HepG2 (cell line): Measurements from ENCODE around the gene OGA. TPM values are rescaled to one million over a fixed set of nuclear protein-coding genes. Genes with fewer than 3 reads are reported as not detected.
A peak's percentile ranks its signal among the peaks of the same experiment; 100 is the strongest.

Source experiments
- AGO2 ChIP-seq: fragments of 200-400 bp; formaldehyde crosslinking; optimal IDR thresholded peaks from 2 replicates; pipeline ENCODE3; 2017; ENCODE audit warnings: mild to moderate bottlenecking, low read depth, low read length, moderate library complexity
- CBX5 ChIP-seq: sonication (generic); formaldehyde crosslinking; IDR thresholded peaks from 2 replicates; pipeline ENCODE4 v1.4.0; 2020; ENCODE audit warnings: missing genetic modification reagents, borderline replicate concordance
- IRF9 ChIP-seq: sonication (generic); formaldehyde crosslinking; IDR thresholded peaks from 2 replicates; pipeline ENCODE4 v1.8.0; 2022; ENCODE audit warnings: missing genetic modification reagents, mild to moderate bottlenecking, borderline replicate concordance
- ONECUT2 ChIP-seq: sonication (generic); formaldehyde crosslinking; IDR thresholded peaks from 2 replicates; pipeline ENCODE4 v1.4.0; 2020; ENCODE audit warnings: missing genetic modification reagents
- RELA ChIP-seq: sonication (generic); formaldehyde crosslinking; IDR thresholded peaks from 2 replicates; pipeline ENCODE4 v1.4.0; 2020; ENCODE audit warnings: missing genetic modification reagents
- SIN3A ChIP-seq: IDR thresholded peaks from 2 replicates; pipeline ENCODE4 v1.6.1; 2011; ENCODE audit warnings: low read depth, mild to moderate bottlenecking, control low read depth, low read length, borderline replicate concordance
- SUZ12 ChIP-seq: fragments of 150-350 bp; IDR thresholded peaks from 2 replicates; pipeline ENCODE4 v1.6.1; 2014; ENCODE audit warnings: low read depth, low read length
- TEAD2 ChIP-seq: sonication (generic); formaldehyde crosslinking; IDR thresholded peaks from 2 replicates; pipeline ENCODE4 v1.9.0; 2021; ENCODE audit warnings: missing genetic modification reagents
- TRIM24 ChIP-seq: sonication (generic); formaldehyde crosslinking; IDR thresholded peaks from 2 replicates; pipeline ENCODE4 v1.8.0; 2022; ENCODE audit warnings: mild to moderate bottlenecking, missing genetic modification reagents
- ZKSCAN8 ChIP-seq: IDR thresholded peaks from 2 replicates; pipeline ENCODE4 v1.6.1; 2016; ENCODE audit warnings: borderline replicate concordance, missing genetic modification reagents, missing compliant biosample characterization
- ZNF329 ChIP-seq: sonication (generic); formaldehyde crosslinking; IDR thresholded peaks from 2 replicates; pipeline ENCODE4 v1.9.0; 2021; ENCODE audit warnings: low read depth, mild to moderate bottlenecking, missing genetic modification reagents
- ZNF552 ChIP-seq: sonication (generic); formaldehyde crosslinking; IDR thresholded peaks from 2 replicates; pipeline ENCODE4 v1.9.0; 2022; ENCODE audit warnings: missing genetic modification reagents, mild to moderate bottlenecking, borderline replicate concordance
- ZNF878 ChIP-seq: sonication (generic); formaldehyde crosslinking; IDR thresholded peaks from 2 replicates; pipeline ENCODE4 v1.8.1; 2023; ENCODE audit warnings: mild to moderate bottlenecking, missing genetic modification reagents, moderate library complexity
- ZNF891 ChIP-seq: sonication (generic); formaldehyde crosslinking; IDR thresholded peaks from 2 replicates; pipeline ENCODE4 v1.5.0; 2020; ENCODE audit warnings: mild to moderate bottlenecking, missing genetic modification reagents
- polyA plus RNA-seq, 8 experiments: library from polyadenylated mRNA; depleted of rRNA in 3 of 8; stranded (reverse) in 7 of 8; unstranded in 1 of 8; fragments of >200 nt; fragmentation: Illumina TruSeq in 4 of 8; extraction: Trizol in 4 of 8; gene quantifications; 2 replicates each; pipeline versions ENCODE4 v1.2.1 to v1.2.3, GENCODE V29; 2011 to 2016; ENCODE audit warnings: low read depth in 4 of 8, missing spikeins in 1 of 8, mixed read lengths in 1 of 8; ENCODE audit not compliant: insufficient read depth in 1 of 8
- total RNA-seq, 5 experiments: library from RNA; depleted of rRNA; stranded (reverse); fragments of >200 nt; fragmentation: Illumina TruSeq; extraction: Trizol; gene quantifications; 2 replicates each; pipeline ENCODE4 v1.2.3, GENCODE V29; 2016; ENCODE audit warnings: low read depth in 1 of 5
- TF ChIP-seq, protein P1 (sequence below): sonication (generic); formaldehyde crosslinking; IDR thresholded peaks from 2 replicates; pipeline ENCODE4 v1.8.0; 2022; ENCODE audit warnings: mild to moderate bottlenecking, missing genetic modification reagents
- TF ChIP-seq, protein P2 (sequence below): sonication (generic); formaldehyde crosslinking; conservative IDR thresholded peaks from 2 replicates; pipeline ENCODE4 v1.8.0; 2022; ENCODE audit warnings: mild to moderate bottlenecking, moderate library complexity, missing genetic modification reagents
- TF ChIP-seq, protein P3 (sequence below): sonication (generic); formaldehyde crosslinking; IDR thresholded peaks from 2 replicates; pipeline ENCODE4 v1.4.0; 2020; ENCODE audit warnings: missing genetic modification reagents

OGA gene
- total and polyA plus RNA-seq, 2 of the 13 experiments (the other 11 are each of a cell fraction or from before 2014, with no cell fraction given) = 33.2 to 39.8 TPM

DNA sequence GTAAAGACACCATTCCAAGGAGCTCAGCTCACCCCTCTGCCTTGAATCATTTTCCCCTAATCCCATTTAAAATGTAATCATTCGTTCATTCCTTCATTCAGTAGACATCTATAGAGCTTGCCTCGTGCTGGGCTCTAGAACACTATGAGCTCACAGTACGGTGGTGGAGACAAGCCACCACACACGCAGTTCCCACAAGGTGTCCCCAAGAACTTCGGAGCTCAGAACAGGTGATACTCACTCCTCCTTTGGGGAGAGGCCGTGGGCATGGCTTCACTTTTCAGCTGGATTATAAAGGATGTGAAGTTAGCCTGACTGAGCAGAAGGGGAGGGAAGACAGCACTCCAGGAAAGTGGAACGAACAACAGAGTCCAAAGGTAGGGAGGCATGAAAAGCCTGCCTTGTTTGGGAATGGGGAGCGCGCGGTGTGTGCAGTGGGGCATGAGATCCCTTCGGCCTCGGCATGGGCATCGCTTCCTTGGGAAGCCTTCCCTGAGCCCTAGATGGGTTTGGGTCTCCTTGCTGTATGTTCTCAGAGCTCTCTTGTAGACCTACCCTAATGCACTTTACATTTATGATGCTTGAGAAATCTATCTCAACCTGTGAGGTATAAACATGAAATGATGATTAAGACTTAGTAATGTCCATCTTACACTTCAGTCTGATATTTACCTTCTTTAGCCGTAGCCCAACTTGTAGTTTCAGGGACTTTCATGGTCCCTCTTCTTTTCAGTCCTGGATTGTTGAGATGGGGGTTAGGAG lies 809 bp upstream of the OGA start (continued):
- TF ChIP-seq CBX5 (CRISPR knock-in tag) (0 out of 2 replicates have a peak, but pooled peaks have one; percentile 25), TRIM24 (CRISPR knock-in tag) (no peak), ZNF891 (CRISPR knock-in tag) (no peak), ZNF329 (no peak), TEAD2 (CRISPR knock-in tag) (no peak), IRF9 (CRISPR knock-in tag) (no peak), SIN3A (peak; percentile 35; the same call in 1 of the 2 replicates), AGO2 (no peak), RELA (CRISPR knock-in tag) (no peak), ZNF878 (CRISPR knock-in tag) (no peak), ONECUT2 (CRISPR knock-in tag) (no peak), SUZ12 (no peak), ZKSCAN8 (CRISPR knock-in tag) (0 out of 2 replicates have a peak, but pooled peaks have one; percentile 18), ZNF552 (CRISPR knock-in tag) (no peak)
- TF ChIP-seq, protein P1, sequence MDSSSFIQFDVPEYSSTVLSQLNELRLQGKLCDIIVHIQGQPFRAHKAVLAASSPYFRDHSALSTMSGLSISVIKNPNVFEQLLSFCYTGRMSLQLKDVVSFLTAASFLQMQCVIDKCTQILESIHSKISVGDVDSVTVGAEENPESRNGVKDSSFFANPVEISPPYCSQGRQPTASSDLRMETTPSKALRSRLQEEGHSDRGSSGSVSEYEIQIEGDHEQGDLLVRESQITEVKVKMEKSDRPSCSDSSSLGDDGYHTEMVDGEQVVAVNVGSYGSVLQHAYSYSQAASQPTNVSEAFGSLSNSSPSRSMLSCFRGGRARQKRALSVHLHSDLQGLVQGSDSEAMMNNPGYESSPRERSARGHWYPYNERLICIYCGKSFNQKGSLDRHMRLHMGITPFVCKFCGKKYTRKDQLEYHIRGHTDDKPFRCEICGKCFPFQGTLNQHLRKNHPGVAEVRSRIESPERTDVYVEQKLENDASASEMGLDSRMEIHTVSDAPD (CRISPR knock-in tag) = no peak
- TF ChIP-seq, protein P2, sequence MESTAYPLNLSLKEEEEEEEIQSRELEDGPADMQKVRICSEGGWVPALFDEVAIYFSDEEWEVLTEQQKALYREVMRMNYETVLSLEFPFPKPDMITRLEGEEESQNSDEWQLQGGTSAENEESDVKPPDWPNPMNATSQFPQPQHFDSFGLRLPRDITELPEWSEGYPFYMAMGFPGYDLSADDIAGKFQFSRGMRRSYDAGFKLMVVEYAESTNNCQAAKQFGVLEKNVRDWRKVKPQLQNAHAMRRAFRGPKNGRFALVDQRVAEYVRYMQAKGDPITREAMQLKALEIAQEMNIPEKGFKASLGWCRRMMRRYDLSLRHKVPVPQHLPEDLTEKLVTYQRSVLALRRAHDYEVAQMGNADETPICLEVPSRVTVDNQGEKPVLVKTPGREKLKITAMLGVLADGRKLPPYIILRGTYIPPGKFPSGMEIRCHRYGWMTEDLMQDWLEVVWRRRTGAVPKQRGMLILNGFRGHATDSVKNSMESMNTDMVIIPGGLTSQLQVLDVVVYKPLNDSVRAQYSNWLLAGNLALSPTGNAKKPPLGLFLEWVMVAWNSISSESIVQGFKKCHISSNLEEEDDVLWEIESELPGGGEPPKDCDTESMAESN (CRISPR knock-in tag) = 0 out of 2 replicates have a peak, but pooled peaks have one; percentile 53
- TF ChIP-seq, protein P3, sequence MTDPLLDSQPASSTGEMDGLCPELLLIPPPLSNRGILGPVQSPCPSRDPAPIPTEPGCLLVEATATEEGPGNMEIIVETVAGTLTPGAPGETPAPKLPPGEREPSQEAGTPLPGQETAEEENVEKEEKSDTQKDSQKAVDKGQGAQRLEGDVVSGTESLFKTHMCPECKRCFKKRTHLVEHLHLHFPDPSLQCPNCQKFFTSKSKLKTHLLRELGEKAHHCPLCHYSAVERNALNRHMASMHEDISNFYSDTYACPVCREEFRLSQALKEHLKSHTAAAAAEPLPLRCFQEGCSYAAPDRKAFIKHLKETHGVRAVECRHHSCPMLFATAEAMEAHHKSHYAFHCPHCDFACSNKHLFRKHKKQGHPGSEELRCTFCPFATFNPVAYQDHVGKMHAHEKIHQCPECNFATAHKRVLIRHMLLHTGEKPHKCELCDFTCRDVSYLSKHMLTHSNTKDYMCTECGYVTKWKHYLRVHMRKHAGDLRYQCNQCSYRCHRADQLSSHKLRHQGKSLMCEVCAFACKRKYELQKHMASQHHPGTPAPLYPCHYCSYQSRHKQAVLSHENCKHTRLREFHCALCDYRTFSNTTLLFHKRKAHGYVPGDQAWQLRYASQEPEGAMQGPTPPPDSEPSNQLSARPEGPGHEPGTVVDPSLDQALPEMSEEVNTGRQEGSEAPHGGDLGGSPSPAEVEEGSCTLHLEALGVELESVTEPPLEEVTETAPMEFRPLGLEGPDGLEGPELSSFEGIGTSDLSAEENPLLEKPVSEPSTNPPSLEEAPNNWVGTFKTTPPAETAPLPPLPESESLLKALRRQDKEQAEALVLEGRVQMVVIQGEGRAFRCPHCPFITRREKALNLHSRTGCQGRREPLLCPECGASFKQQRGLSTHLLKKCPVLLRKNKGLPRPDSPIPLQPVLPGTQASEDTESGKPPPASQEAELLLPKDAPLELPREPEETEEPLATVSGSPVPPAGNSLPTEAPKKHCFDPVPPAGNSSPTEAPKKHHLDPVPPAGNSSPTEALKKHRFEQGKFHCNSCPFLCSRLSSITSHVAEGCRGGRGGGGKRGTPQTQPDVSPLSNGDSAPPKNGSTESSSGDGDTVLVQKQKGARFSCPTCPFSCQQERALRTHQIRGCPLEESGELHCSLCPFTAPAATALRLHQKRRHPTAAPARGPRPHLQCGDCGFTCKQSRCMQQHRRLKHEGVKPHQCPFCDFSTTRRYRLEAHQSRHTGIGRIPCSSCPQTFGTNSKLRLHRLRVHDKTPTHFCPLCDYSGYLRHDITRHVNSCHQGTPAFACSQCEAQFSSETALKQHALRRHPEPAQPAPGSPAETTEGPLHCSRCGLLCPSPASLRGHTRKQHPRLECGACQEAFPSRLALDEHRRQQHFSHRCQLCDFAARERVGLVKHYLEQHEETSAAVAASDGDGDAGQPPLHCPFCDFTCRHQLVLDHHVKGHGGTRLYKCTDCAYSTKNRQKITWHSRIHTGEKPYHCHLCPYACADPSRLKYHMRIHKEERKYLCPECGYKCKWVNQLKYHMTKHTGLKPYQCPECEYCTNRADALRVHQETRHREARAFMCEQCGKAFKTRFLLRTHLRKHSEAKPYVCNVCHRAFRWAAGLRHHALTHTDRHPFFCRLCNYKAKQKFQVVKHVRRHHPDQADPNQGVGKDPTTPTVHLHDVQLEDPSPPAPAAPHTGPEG (CRISPR knock-in tag) = no peak
